GM12875 (cell line): ENCODE data around the gene RGPD5.
"Not testable (repeated sequence)": the region's sequence is repeated elsewhere in the genome, so short reads cannot be mapped to it uniquely, and the experiment has no call there.

Source experiments
- H3K4me3 ChIP-seq: one replicate; pipeline ENCODE4 v1.5.1; 2011; ENCODE audit warnings: low read depth, low read length, control low read depth

The RGPD5 gene

DNA sequence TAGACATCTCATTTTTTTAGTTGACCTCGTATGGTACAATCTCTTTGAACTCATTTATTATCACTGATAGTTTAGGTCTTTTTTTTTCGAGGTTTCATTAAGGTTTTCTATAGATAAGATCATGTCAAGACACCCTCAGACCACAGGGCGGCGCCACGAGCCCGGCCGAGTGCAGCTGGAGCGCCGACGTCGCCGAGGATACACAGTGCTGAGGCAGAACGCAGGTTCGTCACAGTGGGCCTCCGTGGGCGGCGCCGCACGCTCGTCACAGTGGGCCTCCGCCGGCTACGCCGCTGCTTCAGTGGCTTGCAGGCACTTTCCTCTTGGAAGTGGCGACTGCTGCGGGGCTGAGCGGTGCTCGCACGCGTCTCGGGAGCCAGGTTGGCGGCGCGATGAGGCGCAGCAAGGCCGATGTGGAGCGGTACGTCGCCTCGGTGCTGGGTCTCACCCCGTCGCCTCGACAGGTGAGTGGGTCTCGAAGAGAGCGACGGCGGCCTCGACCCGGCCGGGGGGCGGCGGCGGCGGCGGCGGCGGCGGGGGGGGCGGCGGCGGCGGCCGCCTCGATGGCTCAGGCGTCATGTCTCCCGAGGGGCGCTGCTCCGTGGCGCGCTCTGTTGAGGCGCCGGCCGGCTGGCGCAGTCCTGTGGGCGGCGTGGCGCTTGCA is at the start of gene RGPD5:
TSS of gene RGPD5 (plus strand) at position 232 of the 664 bp plus-strand sequence. CDS start at position 393, 161 bp downstream.
- not testable (repeated sequence) for H3K4me3 ChIP-seq

DNA sequence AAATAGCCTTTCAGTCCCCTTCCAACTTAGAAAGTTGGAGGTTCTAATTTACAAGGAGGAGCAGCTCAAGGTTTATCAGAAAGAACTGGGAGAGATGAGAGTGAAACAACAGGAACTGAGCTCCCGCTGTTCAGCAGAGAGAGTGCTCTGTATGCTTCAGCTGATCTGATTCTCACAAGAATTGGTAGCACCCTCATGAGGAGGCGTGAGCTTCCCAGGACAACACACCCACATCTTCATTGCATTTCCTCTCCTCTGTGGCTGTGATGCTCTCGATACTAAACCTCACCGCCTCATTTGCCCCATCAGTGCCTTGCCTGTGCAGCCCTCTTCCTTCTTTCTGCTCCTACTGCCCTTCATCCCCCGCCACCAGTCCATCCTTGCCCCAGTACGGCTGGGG is 42.5 kb upstream of the RGPD5 start:
- not testable (repeated sequence) for H3K4me3 ChIP-seq

DNA sequence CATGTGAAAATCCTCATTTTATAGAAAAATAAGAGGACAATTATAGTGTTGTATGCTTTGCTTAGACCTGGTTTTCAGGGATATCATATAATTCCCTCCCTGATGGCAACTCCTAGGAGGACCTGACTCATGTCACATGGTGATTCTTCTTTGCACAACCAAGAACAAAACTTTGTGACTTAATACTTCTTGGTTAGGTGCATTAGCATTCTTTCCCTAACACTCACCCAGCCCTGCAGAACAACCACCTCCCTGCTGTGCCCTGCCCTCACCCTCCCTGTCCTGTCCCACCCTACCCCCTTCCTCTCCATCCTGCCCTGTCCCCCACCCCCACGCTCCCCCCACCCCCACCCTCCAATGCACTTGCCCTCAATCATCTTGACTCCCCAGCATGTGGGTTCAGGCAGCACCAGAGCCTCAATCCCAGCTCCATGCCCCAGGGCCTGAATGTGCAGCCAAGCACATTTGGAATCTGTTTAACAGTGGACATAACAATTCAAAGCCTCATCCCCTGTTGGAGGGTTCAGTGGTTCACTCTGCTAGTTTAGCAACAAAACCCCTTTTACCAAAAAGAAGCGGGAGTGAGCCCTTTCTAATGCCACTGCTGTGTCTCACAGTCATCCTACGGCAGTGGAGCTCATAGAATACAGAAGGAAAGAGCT is 36.8 kb upstream of the RGPD5 start:
- H3K4me3 ChIP-seq = not testable (repeated sequence)

DNA sequence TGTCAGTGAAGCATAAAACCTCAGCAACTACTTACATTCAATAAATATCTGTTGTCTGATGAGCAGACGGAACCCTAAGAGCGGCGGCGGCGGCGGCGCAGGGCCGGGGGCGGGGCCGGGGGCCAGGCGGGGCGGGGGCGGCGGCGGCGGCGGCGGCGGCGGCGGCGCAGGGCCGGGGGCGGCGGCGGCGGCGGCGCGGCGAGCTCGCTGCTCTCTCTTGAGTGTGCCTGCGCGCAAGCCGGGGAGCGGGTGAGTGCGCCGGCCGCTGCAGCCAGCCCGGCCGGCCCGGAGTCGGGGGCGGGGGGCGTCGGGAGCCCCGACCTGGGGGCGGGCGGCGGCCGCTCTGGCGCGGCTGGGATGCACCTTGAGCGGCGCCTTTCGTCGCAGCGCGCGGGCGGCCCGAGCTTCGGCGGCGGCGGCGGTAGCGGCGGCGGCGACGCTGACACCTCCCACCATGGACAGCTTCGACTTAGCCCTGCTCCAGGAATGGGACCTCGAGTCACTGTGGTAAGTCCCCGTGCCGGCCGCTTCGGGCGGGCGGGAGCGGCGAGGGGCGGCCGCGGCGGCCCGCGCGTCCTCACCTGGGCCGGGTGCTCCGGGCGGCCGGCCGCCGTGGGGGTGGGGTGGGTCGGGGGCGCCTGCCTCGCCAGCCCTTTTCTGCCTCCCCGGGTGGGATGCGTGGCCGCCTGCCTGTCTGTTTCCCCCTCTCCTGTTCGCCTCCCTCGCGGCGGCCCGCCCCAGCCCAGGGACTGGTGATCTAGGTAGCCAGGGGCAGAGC is 33.7 kb upstream of the RGPD5 start:
- not testable (repeated sequence) for H3K4me3 ChIP-seq

DNA sequence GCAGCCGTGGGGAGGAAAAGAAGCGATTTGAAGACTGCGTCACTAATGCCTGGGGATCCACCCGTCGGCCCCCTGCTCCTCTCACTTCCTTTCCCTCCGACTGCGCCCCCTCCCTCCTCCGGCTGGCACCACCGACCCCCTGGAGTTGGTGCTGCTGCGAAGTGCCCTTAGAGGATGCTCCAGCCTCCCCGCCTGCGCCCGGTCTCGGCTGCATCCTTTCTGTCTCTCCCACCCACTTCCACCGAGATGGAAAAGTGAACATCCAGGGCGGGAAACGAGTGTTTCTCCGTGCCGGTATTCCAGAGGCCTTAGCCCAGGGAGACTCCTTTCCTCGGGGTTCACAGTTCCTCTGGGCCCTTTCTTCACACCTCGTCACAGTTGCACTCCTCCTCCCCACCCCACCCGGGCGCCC is 33.1 kb upstream of the RGPD5 start:
- H3K4me3 ChIP-seq = not testable (repeated sequence)

DNA sequence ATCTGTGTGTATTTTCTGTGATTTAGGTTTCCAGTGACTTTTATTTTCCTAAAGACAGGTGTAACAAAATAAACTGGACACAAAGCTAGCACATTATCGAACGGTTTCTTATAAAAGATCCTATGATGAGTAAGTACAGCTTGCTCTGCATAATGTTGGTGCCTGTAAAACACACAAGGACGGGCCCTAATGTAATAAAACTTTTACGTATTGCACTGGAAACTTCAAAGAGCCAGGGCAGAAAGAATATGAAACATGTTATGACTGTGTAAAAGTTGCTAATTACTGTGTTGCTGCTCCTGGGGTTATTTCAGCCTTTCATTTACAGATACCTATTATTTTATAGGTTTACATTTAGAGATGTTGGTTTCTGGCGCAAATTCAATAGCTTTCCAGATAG is 32.1 kb upstream of the RGPD5 start:
- not testable (repeated sequence) for H3K4me3 ChIP-seq

DNA sequence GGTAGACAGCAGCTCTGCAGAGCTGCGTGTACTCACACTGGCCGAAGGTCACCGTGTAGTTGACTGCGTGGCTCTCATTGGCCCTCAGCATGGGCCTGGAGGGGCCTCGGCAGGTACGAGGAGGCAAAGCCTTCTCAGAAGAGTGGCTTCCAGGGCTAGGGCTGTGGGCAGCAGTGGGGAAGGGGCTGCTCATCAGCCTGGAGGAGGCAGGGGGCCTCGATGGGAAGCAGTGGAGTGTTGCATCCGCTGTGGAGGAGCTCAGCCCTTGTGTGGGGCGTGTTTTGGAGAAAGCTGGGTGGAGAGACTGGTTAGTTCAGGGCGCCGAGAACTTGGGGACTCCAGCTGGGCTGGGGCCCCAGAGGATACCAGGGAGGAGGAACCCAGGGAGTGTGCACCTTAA is 28.0 kb upstream of the RGPD5 start:
- not testable (repeated sequence) for H3K4me3 ChIP-seq

DNA sequence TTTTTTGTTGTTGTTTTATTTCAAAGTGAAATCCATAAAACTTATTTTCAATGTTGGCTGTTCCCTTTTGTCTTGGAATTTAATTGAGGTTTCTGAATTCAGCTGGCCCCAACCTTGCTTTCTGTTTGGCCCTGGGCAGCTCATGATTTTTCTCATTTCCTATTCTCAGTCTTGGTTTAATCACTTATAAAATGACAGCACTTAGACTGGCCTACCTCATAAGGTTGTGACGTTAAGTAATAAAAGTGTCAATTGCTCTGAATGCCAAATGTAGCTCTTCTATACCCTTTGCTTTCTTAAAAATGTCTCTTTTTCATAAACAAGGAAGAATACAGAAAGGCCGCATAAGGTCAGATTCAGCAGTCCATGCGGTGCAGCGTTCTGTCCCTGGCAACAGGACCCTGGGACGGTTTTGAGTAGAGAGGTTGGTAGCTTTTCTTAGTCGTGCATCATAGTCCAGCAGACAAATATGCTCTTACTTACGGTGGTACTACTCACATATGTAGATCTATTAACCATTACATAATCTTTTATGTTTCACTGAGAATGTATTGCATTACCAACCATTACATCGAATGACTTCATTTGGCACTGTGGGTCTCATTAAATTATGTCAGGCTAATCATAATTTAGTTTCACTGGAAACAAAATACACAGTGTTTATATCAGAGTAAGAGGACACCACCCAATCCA is 27.1 kb upstream of the RGPD5 start:
- not testable (repeated sequence) for H3K4me3 ChIP-seq

DNA sequence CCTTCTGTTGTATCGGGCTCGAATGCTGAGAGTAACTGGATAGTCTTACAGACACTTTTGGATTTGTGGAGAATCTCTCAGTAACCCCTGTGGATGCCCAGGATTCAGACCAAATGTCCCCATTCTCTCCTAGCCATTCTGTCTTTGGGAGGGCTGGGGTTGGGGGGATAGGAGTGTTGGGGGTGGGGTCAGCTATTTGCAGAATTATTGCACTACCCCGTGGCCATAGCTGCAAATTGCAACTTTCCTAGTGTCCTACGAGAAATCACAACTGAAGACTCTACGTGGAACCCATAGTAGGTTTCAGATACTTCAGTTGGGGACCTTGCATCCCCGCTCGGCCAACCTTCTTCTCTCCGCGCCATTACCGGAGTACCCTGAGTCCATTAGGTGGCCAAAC is 25.2 kb upstream of the RGPD5 start:
- not testable (repeated sequence) for H3K4me3 ChIP-seq

DNA sequence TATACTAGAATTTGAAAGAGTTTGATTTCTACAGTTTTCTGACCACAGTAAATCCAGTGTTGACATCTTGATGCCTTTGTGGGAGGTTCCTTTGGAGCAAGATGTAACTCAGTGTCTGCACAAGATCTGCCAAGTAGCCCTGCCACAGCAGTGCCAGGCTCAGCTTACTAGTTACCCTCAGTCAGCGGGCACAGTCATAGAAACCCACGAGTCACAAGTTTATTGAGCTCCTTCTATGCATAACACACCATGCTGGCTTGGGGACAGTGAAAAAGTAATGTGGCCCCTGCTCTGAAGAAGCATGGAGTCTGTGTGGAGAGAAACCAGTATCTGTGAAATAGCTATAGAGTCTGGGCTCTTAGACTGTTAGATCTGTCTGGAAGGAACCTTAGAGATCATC is 15.0 kb upstream of the RGPD5 start:
- not testable (repeated sequence) for H3K4me3 ChIP-seq

DNA sequence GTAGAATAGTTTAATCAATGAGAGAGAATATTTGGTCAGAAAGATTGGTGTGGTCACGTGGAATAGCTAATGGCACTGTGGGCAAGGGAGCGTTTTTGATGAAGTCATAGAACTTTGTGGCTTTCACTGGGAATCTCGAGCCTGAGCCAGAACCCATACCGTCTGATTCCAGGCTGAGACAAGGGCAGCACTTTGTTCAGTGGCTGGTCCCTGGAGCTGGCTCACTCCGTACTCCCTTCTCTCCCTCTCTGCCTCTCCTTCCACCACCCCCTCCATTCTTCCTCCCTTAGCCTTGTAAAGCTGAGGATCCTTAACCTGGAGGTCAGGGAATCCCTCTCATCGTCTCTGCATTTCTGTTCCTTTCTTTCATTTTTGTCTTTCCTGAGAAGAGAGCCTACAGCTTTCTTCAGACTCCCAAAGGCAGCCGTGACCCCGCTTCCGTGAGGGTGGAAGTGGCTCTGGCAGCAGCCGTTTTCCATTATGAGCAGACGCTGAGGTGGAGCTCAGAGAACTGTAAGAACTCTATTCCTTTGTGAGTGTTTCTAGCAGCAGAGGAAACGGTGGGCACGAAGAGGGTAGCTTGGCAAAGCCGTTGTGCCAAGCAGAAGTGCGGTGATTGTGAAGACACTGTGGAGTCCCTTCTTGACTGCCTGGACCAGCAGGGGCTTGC is 12.8 kb upstream of the RGPD5 start:
- not testable (repeated sequence) for H3K4me3 ChIP-seq

DNA sequence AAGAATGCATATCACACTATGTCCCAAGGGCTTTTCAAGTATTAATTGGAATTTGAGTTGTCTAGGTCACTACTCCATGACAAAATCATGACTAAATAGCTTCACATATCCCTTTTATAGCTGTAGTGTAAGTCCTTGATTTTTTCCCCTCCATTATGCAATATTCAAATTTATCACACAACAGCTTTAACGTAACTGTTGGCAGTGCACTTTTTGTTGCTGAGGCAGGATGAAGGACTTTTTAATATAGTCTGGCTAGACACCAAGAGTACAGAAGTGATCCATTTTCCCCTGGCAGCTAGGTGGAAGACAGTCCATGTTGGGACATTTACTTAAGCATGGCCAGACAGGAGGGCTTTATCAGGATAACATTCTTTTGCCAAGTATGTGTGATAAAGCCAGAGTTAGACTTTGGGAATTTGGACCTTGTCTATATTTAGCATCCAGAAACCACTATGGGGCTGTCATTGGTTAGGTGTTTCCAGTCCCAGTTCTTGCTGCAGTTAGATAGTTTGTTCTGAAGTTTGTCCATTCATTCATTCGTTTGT is 11.6 kb upstream of the RGPD5 start:
- H3K4me3 ChIP-seq = not testable (repeated sequence)

DNA sequence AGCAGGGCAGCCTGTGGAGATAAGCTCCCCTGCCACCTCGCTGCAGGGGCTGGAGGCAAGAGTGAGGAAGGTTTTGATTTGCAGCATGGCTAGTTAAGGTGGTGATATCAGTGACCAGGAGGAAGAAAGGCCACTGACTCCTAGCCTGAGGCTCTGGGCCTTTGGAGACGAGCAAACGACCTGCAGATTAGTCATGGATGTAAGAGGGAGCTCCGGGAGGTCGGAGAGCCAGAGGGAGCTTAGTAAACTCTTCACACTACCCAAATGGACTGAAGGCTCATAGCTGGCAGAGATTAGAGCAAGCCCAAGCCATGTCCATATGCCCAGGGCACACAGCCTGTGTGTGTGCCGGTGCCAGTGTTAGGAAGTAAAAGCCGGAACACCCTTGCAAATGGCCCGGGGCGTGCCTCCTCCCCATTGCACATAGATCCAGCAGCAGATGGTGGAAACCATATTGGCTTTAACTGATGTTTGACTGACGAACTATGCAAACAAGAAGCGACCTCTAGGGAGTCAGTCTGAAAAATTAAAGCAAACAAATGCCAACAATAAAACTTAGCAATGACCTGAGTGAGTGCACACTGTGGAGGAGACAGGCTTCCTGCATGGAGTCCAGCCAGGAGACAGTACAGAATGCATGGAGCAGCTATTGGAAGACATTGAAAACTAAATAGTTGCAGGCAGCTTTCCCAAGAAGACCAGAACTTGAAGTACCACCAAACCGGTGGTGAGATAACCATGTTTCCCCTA is 2.4 kb upstream of the RGPD5 start:
- H3K4me3 ChIP-seq = not testable (repeated sequence)

DNA sequence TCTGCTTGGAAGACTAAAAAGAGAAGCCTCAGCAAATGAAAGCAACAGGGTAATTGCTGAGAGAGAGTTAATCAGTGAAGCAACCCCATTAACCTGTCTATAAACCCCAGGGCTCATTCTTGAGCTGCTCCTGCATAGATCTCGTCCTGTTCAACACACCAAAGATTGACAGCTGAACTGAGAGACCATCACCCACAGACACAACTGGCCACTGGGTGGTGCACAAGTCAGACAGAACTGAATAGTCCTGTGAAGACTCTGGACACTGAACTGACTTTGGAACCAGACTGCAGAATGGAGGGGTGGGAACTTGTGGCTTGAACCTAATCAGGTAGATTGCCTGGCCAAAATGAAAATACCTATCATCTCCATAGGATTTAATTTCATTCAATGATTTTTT is 1.4 kb upstream of the RGPD5 start:
- not testable (repeated sequence) for H3K4me3 ChIP-seq

DNA sequence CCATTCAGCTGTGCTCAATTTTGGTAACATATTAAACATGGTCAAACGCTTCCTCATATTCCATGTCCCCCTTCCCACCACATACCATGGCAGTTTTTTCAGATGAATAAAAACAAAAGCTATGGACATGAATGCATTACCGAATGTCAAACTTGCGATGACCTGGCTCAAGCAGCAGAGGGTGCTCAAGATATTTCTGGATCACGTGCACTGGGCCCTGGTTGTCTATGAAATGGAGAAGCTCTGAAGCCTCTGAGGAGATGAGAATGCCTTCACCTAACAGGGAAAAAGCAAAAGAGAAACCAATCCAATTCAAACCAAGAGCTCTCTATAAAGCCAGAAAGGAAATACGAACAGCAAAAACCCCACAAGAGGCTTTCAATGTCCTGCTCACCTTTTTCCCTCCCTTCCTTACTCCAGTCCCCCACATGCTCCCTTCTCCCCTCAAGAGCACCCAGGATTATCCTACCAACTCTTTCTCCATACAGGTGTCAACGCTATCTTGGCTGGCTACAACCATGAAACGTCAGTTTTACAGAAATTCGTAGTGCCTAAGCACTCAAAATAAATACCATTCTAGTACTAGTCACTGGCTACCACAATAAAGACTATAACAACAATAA is 77.1 kb downstream of the RGPD5 start:
- H3K4me3 ChIP-seq = not testable (repeated sequence)

DNA sequence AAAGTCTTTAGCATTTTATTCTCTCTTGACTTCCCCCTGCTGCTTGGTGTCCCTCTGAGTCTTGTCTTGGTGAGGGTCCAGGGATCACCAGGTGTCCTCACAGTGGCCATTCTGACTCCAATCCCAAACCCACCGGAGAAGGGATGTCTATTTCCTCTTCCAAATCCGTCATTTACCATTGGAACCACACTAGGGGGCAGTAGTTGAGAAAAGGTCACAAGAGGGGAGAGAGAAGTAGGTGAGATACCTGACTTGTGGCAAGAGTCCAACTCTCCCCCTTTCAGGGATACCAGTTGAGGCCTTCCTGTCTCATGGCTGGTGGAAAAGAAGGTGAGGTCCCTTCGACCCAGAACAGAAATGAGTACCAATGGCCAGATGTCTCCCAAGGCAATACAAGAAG is 82.5 kb downstream of the RGPD5 start:
- not testable (repeated sequence) for H3K4me3 ChIP-seq

DNA sequence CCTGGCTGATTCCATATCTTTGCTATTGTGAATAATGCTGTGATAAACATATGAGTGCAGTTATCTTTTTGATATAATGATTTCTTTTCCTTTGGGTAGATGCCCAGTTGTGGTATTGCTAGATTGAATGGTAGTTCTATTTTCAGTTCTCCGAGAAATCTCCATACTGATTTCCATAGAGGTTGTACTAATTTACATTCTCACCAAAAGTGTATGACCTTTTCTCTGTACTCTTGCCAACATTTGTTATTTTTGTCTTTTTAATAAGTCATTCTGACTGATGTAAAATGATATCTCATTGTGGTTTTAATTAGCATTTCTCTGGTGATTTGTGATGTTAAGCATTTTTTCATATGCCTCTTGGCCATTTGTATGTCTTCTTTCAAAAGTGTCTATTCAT is 88.0 kb downstream of the RGPD5 start:
- not testable (repeated sequence) for H3K4me3 ChIP-seq

DNA sequence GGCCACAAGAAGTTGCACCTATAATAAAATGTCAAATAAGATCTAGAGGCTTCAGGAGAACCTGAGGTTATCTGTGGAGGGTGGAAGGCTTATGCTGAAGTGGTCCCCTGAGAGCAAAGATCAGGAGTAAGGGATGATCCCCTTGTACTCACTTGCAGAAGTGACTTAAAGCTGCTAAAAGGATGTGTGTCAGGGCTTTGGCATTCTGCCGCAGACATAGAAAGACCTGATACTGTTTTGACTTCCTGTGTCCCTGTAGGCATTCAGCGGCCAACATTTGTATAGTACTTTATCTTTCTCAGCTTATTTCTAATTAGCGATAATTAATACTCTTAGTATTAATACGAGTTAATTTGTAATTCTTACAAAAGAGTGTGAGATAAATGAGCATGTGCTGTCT is 94.3 kb downstream of the RGPD5 start:
- H3K4me3 ChIP-seq = not testable (repeated sequence)

DNA sequence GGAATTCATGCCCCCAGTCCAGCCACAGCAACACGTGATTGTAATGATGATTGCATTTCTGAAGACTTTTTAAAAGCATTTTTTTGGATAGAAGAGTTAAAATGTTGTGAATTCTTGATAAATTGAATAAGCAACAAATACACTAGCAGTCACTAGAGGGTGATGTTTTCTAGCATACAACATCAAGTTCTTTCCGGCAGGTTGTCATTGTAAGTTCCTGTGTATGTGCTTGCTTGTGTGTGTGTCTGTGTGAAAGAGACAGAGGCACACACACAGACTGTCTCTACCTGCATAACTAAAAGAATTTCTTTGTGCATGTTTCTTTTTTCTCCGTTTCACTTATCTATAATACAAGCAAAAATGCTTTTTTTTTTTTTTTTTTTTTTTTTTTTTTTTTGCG is 95.8 kb downstream of the RGPD5 start:
- not testable (repeated sequence) for H3K4me3 ChIP-seq
